Endothelial cell of umbilical vein (primary cell): Measurements from ENCODE around the gene SGK1.

ENCODE experiments used
- EZH2 ChIP-seq: IDR thresholded peaks from 2 replicates; pipeline ENCODE4 v1.6.1; 2012; ENCODE audit warnings: borderline replicate concordance, low read depth, mild to moderate bottlenecking, moderate library complexity, low read length, inconsistent platforms; ENCODE audit not compliant: severe bottlenecking
- FOS ChIP-seq: IDR thresholded peaks from 2 replicates; pipeline ENCODE4 v1.6.1; 2011; ENCODE audit warnings: mild to moderate bottlenecking, low read length, moderate library complexity, borderline replicate concordance; ENCODE audit not compliant: insufficient read depth
- JUN ChIP-seq: IDR thresholded peaks from 2 replicates; pipeline ENCODE4 v1.6.1; 2011; ENCODE audit warnings: borderline replicate concordance, low read depth; ENCODE audit not compliant: insufficient read length, insufficient read depth
- POLR2A ChIP-seq: IDR thresholded peaks from 2 replicates; pipeline ENCODE4 v1.6.1; 2012; ENCODE audit warnings: low read depth, mild to moderate bottlenecking, control low read depth, low read length
- POLR2AphosphoS5 ChIP-seq: IDR thresholded peaks from 2 replicates; pipeline ENCODE4 v1.6.1; 2012; ENCODE audit warnings: low read depth, mild to moderate bottlenecking, control low read depth, low read length, moderate library complexity; ENCODE audit not compliant: insufficient read depth
- TF ChIP-seq, protein P1 (sequence below), 2 donors: IDR thresholded peaks; 1 replicate in 1 of 2; 2 replicates in 1 of 2; pipeline ENCODE4 v1.5.1; 2011; ENCODE audit warnings: low read length in 2 of 2, mild to moderate bottlenecking in 2 of 2, moderate library complexity in 2 of 2, control low read depth in 1 of 2, inconsistent platforms in 1 of 2, low read depth in 1 of 2; ENCODE audit not compliant: insufficient read depth in 1 of 2; ENCODE audit errors: extremely low read depth in 1 of 2
- TF ChIP-seq, protein P2 (sequence below): IDR thresholded peaks from 2 replicates; pipeline ENCODE4 v1.6.1; 2011; ENCODE audit not compliant: insufficient read depth, insufficient read length

DNA sequence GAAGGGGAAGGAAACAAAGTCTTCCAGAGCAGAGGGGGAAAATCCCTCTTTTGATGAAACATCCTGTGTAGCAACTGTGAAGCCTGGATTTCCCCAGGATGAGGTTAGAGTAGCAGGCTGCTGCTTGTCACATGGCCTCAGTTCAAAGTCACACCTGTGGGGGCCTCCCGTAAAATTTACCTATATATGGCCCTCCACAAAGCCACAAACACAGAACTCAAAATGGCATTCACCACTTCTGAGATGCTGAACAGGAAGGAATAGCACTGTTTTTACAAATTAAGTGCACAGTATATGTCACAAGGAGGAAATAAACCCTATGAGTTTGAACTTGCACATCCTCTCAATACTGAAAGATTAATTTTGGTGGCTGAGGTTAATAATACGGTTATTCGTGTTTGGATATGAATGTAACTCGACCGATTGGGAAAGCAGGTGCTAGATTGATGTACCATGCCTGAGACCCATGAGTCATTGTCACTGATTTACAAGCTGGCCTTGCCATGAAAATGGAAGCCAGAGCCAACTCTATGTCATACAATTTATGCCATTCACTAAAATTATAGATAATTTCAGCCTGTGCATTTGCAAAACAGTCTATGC lies 70.6 kb downstream of the SGK1 start:
- TF ChIP-seq, protein P1, sequence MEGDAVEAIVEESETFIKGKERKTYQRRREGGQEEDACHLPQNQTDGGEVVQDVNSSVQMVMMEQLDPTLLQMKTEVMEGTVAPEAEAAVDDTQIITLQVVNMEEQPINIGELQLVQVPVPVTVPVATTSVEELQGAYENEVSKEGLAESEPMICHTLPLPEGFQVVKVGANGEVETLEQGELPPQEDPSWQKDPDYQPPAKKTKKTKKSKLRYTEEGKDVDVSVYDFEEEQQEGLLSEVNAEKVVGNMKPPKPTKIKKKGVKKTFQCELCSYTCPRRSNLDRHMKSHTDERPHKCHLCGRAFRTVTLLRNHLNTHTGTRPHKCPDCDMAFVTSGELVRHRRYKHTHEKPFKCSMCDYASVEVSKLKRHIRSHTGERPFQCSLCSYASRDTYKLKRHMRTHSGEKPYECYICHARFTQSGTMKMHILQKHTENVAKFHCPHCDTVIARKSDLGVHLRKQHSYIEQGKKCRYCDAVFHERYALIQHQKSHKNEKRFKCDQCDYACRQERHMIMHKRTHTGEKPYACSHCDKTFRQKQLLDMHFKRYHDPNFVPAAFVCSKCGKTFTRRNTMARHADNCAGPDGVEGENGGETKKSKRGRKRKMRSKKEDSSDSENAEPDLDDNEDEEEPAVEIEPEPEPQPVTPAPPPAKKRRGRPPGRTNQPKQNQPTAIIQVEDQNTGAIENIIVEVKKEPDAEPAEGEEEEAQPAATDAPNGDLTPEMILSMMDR (IDR thresholded peaks at IDR 0.05; ENCODE audit: extremely low read depth in 1 of 2, insufficient read depth in 1 of 2, low read depth in 1 of 2, low read length in 2 of 2), result no peak
- no peak for TF ChIP-seq POLR2A
- no peak for TF ChIP-seq EZH2
- no peak for TF ChIP-seq FOS
- TF ChIP-seq, protein P2, sequence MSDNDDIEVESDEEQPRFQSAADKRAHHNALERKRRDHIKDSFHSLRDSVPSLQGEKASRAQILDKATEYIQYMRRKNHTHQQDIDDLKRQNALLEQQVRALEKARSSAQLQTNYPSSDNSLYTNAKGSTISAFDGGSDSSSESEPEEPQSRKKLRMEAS, result no peak
- TF ChIP-seq POLR2AphosphoS5, result no peak
- TF ChIP-seq JUN, result no peak
